Loucy (cell line): ENCODE results near the gene UCHL5.

Experiments
- CTCF ChIP-seq: fragments of 200-600 bp; sonication (generic); conservative IDR thresholded peaks from 2 replicates; pipeline ENCODE4 v1.5.1; 2014; ENCODE audit warnings: mild to moderate bottlenecking, antibody characterized with exemption, low read length
- EZH2phosphoT487 ChIP-seq: fragments of 200-600 bp; IDR thresholded peaks from 2 replicates; pipeline ENCODE4 v1.6.1; 2018; ENCODE audit warnings: antibody characterized with exemption, mild to moderate bottlenecking, moderate library complexity, borderline replicate concordance

GRCh38 chr1:192977089-192977706 is 82.0 kb downstream of the UCHL5 start:
- TF ChIP-seq CTCF (no peak), EZH2phosphoT487 (no peak)
